Pons (tissue), 1 donor: ENCODE data around the gene DOK7.
"Not testable (repeated sequence)": the region's sequence is repeated elsewhere in the genome, so short reads cannot be mapped to it uniquely, and the experiment has no call there.

Experiments
- DNase-seq: peaks from one replicate; pipeline ENCODE4 v3.0.0-alpha.2; 2016; ENCODE audit warnings: low spot score

The DOK7 gene

DNA sequence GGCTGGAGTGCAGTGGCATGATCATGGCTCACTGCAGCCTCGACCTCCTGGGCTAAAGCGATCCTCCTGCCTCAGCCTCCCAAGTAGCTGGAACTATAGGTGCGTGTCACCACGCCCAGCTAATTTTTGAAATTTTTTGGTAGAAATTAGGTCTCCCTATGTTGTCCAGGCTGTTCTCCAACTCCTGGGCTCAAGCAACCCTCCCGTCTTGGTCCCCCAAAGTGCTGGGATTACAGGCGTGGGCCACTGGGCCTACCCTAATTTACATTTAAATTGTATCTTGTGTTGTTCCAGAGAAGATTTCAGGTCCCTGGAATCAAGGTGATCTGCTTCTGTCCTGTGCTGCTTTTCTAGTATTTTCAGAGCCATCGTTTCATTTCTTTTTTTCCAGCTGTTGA lies 70.3 kb downstream of the DOK7 start:
- no peak for DNase-seq

GRCh38 chr4:3535812-3536211 lies 72.7 kb downstream of the DOK7 start:
- not testable (repeated sequence) for DNase-seq

- DNase-seq: not testable (repeated sequence)
Measured at GRCh38 chr4:3538906-3539305, 75.8 kb downstream of the DOK7 start.

GRCh38 chr4:3543415-3543814 lies 80.3 kb downstream of the DOK7 start:
- not testable (repeated sequence) for DNase-seq
